Hematopoietic multipotent progenitor cell (in vitro differentiated cells): ENCODE results near the gene LIG1. TPM values are rescaled to one million over a fixed set of nuclear protein-coding genes. Genes with fewer than 3 reads are reported as not detected.
"Not testable (repeated sequence)": the region's sequence is repeated elsewhere in the genome, so short reads cannot be mapped to it uniquely, and the experiment has no call there.

Experiments
- DNase-seq, 3 donors: peaks; one replicate each; pipeline ENCODE4 v3.0.0-alpha.2; 2011 to 2015; ENCODE audit warnings: low read depth in 2 of 3, low spot score in 2 of 3
- total RNA-seq: library from RNA; depleted of rRNA; stranded (reverse); fragments of >200 nt; gene quantifications from one replicate; pipeline ENCODE4 v1.2.3, GENCODE V29; 2012

Gene LIG1
- total RNA-seq, 1 donor: 42.8 TPM

- DNase-seq: no peak
These were observed 46.1 kb downstream of the LIG1 start for GRCh38 chr19:48123907-48124651.

DNA sequence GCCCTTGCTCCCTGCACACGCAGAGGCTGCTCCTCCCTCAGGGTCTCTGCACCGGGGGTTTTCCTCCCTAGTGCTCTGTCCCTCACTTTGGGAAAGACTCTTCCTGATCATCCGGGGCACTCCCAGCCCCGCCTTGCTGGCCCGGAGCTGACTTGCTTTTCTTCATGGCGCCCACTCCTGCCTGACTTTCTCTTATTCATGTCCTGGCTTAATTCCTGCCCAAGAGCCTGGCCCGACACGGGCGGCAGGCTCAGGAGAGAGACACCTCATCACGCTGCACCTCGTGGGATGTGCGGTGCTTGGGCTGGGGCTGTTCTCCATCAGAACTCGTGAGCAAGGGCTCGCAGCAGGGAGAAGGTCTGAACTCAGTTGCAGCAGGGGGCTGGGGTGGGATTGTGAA, 47.7 kb downstream of the LIG1 start:
- DNase-seq: no peak

- DNase-seq: peak in 2 of 3 donors; percentile 37 to 42
These were observed 48.2 kb downstream of the LIG1 start for GRCh38 chr19:48121909-48122371.

DNA sequence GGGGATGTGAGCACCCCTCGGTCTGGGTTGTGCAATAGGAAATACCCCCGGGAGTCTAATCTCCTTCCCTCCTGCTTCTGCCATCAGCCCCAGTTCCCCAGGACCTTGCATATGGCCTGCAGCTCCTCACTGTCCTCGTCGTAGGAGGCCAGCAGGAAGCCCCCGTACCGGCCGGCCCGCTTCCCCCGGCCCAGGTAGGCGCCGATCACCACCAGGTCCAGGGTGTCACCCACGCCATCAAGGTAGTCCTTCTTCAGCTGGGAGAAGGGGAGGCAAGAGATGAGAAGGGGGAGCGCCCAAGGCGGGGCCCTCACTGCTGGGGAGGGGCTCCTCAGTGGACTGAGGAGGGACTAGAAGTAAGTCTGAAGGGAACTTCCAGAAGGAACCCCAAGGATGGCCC, 49.1 kb downstream of the LIG1 start:
- DNase-seq: no peak

DNA sequence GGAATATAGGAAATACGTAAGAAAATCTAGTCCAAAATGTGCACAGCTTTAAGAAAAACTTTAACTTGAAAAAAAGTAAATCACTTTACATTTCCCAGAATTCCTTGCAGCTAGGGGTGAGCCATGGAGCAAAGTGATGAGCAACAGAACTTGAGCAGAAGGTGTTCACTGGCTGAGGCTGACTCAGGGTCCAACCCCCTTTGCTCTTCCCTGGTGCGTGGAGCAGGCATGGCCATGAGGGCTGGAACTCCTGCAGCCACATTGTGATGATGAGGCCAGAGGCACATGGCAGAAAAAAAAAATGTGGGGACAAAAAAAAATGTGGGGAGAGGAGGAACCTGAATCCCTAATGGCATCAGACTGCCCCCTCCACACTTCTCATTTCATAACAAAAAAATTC, 49.6 kb downstream of the LIG1 start:
- no peak for DNase-seq

DNA sequence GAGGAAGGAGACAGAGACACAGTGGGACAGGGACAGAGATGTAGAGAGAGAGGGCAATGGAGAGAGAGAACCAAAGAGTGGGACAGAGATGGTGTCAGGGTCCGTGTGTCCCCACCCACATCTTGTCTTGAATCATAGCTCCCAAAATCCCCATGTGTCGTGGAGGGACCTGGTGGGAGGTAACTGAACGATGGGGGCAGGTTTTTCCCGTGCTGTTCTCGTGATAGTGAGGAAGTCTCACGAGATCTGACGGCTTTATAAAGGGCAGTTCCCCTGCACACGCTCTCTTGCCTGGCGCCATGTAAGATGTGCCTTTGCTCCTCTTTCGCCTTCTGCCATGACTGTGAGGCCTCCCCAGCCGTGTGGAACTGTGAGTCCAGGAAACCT, 52.0 kb downstream of the LIG1 start:
- no peak for DNase-seq

DNA sequence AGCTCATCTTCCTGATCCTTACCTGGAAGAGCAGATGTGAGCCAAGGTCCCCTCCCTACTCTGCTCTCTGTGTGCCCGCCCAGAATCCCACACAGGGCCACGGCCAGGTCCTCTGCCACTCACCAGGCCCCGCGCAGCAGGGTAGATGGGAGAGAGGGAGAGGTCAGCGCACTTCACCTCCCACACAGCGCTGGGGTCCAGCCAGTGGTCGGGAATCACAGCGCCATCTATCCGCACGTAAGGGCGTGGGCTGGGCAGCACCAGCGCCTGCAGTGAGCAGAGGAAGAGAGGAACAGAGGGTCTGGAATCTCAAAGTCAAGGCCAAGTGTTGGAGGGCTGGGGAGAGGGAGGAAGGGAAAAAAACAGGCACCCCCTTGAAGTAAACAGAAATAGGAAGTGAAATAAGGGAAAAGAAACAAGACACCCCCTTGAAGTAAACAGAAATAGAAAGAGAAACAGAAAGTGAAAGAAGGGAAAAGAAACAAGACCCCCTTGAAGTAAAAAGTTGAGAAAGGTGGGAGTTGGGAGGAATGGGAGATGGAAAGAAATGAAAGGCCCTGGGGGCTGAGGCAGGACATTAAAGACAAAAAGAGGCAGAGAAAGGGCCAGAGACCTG, 52.5 kb downstream of the LIG1 start:
- DNase-seq: no peak

- DNase-seq: no peak
These were observed 56.8 kb downstream of the LIG1 start for GRCh38 chr19:48113190-48113917.

DNA sequence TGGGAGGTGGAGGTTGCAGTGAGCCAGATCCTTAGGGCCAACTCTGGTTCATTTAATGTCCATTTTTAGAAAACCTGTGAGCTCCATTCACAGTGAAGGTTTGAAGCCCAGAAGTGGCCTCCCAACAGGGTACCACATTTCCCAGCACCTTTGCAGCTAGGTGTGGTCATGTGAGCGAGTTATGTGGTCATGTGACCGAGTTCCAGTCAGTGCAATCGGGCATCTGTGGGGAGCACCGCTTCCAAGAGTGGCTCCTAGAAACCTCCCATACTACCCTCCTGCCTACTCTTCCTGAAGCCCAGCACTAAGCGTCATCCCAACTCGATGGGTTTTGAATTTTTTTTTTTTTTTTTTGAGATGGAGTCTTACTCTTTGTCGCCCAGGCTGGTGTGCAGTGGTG, 58.9 kb downstream of the LIG1 start:
- no peak for DNase-seq

- DNase-seq: peak; percentile 68 to 88 (median 87)
These were observed 59.7 kb downstream of the LIG1 start, which contains the start of gene PLA2G4C for GRCh38 chr19:48110350-48110966. Gene PLA2G4C (minus strand): TSS chr19:48110817. CDS start chr19:48106529, 4,288 bp downstream.

GRCh38 chr19:48108997-48109782, 61.0 kb downstream of the LIG1 start:
- DNase-seq: no peak

GRCh38 chr19:48103922-48104321, 66.2 kb downstream of the LIG1 start:
- no peak for DNase-seq

DNA sequence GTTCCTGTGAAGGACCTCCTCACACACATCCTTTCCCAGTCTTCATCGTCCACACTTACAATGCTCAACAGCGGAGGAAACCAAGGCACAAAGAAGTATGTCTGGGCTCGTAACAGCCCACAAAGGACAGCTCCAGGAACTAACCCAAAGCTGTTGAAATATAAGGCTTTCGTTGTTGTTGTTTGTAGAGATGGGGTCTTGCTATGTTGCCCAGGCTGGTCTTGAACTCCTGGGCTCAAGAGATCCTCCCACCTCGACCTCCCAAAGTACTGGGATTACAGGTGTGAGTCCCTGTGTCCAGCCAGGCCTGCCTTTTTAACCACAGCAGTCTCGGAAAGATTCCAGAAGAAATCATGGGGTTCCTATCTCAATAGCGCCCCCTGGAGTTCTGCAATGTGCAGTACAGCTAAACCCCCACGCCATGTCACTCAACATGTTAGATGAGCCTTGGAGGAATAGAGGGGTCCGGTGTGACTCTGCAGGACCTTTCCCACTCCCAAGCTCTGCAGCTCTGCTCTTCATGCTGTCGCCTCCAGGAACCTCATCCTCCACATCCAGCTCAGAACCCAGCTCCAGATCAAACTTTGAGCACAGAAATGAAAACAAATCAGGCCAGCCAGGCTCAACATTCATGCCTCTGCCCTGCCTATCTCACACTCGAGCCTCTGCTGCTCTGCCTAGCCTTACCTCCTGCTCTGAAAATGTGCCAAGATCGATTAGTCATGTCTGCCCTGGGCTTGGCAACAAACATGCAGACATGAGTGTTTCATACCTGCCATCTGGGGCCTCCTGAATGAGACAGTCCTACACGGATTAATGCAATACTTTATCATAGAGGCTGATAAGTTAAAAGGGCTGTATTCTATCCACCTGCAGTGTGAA, 67.0 kb downstream of the LIG1 start:
- peak in 2 of 3 donors; percentile 25 to 56 for DNase-seq

DNA sequence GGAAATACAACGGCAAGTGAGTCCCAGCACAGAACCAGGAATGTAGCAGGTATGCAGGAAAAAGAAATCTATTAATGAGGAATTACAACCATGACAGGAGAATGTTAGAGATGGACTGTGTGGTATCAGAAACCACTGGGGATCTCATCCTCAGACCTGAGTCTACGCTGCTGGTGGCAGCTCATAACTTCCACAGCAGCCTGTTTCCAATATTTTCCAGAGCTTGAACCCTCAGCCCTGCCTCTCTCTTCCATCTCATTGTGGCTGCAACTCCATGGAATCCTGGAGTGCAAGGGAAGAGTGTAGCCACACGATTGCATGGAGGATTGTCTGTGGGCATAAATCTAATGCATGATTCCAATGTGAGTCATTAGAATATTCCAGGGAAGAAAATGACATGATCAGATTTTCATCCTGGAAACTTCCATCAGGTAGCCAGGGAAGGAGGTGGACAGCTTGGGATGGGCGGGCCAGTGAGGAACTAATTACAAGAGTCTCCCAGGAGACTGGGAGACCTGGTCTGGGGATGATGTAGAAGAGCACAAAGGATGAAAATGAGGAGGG, 74.5 kb downstream of the LIG1 start:
- DNase-seq: no peak

GRCh38 chr19:48094855-48095203, 75.3 kb downstream of the LIG1 start:
- no peak for DNase-seq

GRCh38 chr19:48094129-48094854, 75.9 kb downstream of the LIG1 start:
- no peak for DNase-seq

GRCh38 chr19:48091111-48091718, 78.9 kb downstream of the LIG1 start:
- not testable (repeated sequence) for DNase-seq

- DNase-seq: no peak
These were observed 79.8 kb downstream of the LIG1 start for GRCh38 chr19:48090281-48090802.
